Muscle of leg (tissue), 11 donors: ENCODE results near the gene SUSD1. TPM values are rescaled to one million over a fixed set of nuclear protein-coding genes. Genes with fewer than 3 reads are reported as not detected.

Experiments
- DNase-seq: peaks from one replicate; pipeline ENCODE4 v3.0.0; 2013
- H3K27ac ChIP-seq: one replicate; pipeline ENCODE4 v1.5.1; 2013; ENCODE audit warnings: mild to moderate bottlenecking, low read length, control low read depth
- H3K27me3 ChIP-seq: one replicate; pipeline ENCODE4 v1.6.1; 2013; ENCODE audit warnings: low read length; ENCODE audit not compliant: control insufficient read depth, insufficient read depth
- H3K36me3 ChIP-seq: one replicate; pipeline ENCODE4 v1.6.1; 2013; ENCODE audit warnings: low read length; ENCODE audit not compliant: control insufficient read depth, insufficient read depth
- H3K4me1 ChIP-seq: one replicate; pipeline ENCODE4 v1.6.1; 2013; ENCODE audit warnings: low read length; ENCODE audit not compliant: control insufficient read depth, insufficient read depth
- H3K4me3 ChIP-seq: one replicate; pipeline ENCODE4 v1.5.1; 2013; ENCODE audit warnings: low read length, control low read depth
- H3K9me3 ChIP-seq: replicated peaks from 2 replicates; pipeline ENCODE4 v1.6.1; 2013; ENCODE audit warnings: low read depth, low read length; ENCODE audit not compliant: control insufficient read depth
- WGBS: methylation state at CpG from one replicate; pipeline ENCODE4 v1.1.5; 2013; ENCODE audit warnings: missing lambda C conversion rate; ENCODE audit not compliant: insufficient coverage; 5-methylcytosine and 5-hydroxymethylcytosine counted together
- polyA plus RNA-seq, 8 donors: library from polyadenylated mRNA; unstranded; fragments of 120-200 nt; gene quantifications; one replicate each; pipeline versions ENCODE4 v1.2.1 to v1.2.3, GENCODE V29; 2013; ENCODE audit warnings: inconsistent platforms in 1 of 8, low replicate concordance in 1 of 8; ENCODE audit not compliant: insufficient read length in 8 of 8, insufficient read depth in 1 of 8
- total RNA-seq: library from RNA; stranded (reverse); fragments of 120-200 nt; gene quantifications from one replicate; pipeline ENCODE4 v1.2.4, GENCODE V29; 2013

SUSD1 gene
- total and polyA plus RNA-seq, 9 donors = 5.9 to 15.0 (median 7.5) TPM

GRCh38 chr9:112159781-112160180 lies 15.3 kb downstream of the SUSD1 start:
- Histone ChIP-seq H3K9me3 (no peaks in the 10 kb centered on the region), H3K27ac (no peak overlapping the region), H3K27me3 (no peaks in the 10 kb centered on the region), H3K4me3 (no peak overlapping the region), H3K4me1 (peaks cover 2% of the 10 kb centered on the region), H3K36me3 (no peaks in the 10 kb centered on the region)
- WGBS = no CpG with 5 or more reads among the region's 1 CpG
- DNase-seq = no peak

DNA sequence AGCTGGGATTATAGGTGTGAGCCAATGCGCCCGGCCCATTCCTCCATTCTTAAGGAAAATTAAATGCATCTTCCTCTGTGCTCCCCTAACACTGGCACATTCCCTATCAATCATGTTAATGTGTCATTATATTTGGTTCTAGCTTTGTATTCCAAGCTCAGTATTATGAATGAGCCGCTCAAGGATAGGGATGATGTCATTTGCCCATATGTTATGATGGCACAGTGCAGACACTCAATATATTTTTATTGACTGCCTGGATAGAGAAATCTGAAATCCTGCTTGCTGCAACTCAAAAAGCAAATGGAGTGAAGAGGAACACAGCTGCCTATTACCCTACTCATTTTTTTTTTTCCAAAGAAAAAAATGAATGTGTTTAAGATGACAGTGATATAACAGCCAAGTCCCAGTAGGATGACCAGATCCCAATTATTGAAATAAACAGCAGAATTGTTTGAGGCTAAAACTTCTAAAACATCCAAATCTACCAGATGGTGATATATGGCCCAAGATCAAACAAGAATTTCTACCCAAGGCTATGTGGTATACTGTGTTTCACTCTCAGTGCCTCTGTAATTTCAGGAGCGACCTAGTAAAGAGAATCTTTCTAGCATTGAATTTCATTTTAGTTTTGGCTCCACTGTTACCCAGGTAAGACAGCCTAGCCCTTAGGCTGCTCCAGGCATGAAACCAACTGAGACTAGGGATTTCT lies 16.3 kb downstream of the SUSD1 start:
- no CpG with 5 or more reads among the region's 4 CpGs for WGBS
- H3K27ac ChIP-seq = no peak overlapping the region
- DNase-seq = no peak

DNA sequence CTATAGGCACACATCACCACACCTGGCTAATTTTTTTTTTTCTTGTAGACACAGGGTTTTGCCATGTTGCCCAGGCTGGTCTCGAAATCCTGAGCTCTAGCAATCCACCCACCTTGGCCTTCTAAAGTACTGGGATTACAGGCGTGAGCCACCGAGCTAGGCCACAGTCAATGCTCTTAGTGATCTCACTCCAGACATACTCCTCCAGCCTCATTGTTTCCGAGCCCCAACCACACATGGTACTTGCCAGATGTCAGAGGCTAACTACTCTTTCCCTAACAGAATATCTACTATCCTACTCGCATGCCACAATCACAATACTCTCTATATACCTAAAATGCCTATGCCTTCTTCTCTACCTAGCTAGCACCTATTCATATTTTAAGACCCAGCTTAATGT lies 17.1 kb downstream of the SUSD1 start:
- Histone ChIP-seq H3K27ac (no peak overlapping the region), H3K4me3 (no peak overlapping the region), H3K36me3 (peaks cover 2% of the 10 kb centered on the region), H3K27me3 (no peaks in the 10 kb centered on the region), H3K4me1 (peaks cover 2% of the 10 kb centered on the region), H3K9me3 (no peaks in the 10 kb centered on the region)
- DNase-seq = no peak
- WGBS = 97% methylated on average over 5 of the region's 5 CpGs

More for the DNA sequence above, 16.3 kb downstream of the SUSD1 start:
- Histone ChIP-seq H3K36me3 (peaks cover 2% of the 10 kb centered on the region), H3K9me3 (no peaks in the 10 kb centered on the region), H3K4me3 (no peak overlapping the region), H3K4me1 (peaks cover 2% of the 10 kb centered on the region), H3K27me3 (no peaks in the 10 kb centered on the region)

DNA sequence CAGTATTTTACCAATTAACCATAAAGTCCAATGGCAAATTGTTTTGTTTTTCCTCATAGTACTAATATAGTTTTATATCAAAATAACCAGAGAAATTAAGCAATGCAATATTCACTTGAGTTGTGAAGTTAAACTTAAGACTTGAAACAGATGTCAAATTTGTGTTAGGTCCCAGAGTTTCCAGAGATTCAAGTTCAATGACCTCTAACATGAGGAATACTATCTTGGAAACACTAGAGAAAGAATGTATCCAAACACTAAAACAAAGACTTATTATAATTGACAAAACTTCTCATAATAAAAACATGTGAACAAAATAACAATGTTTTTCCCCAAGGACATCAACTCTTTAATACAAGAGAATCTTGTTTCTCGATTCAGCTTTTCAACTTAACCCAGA lies 18.0 kb downstream of the SUSD1 start:
- H3K4me3 ChIP-seq = no peak overlapping the region
- peaks cover 2% of the 10 kb centered on the region for H3K36me3 ChIP-seq
- 60% methylated on average over 1 of the region's 1 CpG for WGBS
- peaks cover 2% of the 10 kb centered on the region for H3K4me1 ChIP-seq
- no peak overlapping the region for H3K27ac ChIP-seq
- DNase-seq = no peak
- no peaks in the 10 kb centered on the region for H3K27me3 ChIP-seq
- H3K9me3 ChIP-seq = no peaks in the 10 kb centered on the region

DNA sequence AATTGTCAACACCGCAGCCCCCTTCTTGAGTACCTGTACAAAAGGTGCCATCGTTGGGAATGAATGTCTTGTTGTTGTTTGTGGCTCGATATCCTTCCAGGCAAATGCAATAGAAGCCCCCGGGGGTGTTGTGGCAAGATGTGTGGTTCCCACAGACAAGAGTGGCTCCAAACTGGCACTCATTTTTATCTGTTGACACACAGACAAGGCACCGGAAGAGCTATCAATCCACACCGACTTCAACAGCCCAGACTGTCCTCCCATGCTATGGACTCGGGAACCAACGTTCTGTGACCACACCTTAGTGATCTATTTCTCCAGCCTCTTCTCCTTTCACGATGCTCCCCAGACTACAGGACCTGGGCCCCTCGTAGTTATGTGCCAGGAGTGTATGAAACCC lies 25.9 kb downstream of the SUSD1 start:
- no peaks in the 10 kb centered on the region for H3K9me3 ChIP-seq
- DNase-seq = no peak
- no peaks in the 10 kb centered on the region for H3K27me3 ChIP-seq
- no peak overlapping the region for H3K4me3 ChIP-seq
- 97% methylated on average over 8 of the region's 10 CpGs for WGBS
- no peaks in the 10 kb centered on the region for H3K4me1 ChIP-seq
- H3K27ac ChIP-seq = no peak overlapping the region
- H3K36me3 ChIP-seq = peaks cover 8% of the 10 kb centered on the region

- Histone ChIP-seq H3K27me3 (no peaks in the 10 kb centered on the region), H3K9me3 (no peaks in the 10 kb centered on the region), H3K36me3 (peaks cover 14% of the 10 kb centered on the region), H3K4me3 (no peak overlapping the region), H3K27ac (no peak overlapping the region), H3K4me1 (no peaks in the 10 kb centered on the region)
- no peak for DNase-seq
- no CpG with 5 or more reads among the region's 1 CpG for WGBS
Observed at GRCh38 chr9:112145886-112146285, 29.2 kb downstream of the SUSD1 start.

- Histone ChIP-seq H3K27me3 (no peaks in the 10 kb centered on the region), H3K4me3 (no peak overlapping the region), H3K4me1 (no peaks in the 10 kb centered on the region), H3K27ac (no peak overlapping the region), H3K36me3 (peaks cover 14% of the 10 kb centered on the region), H3K9me3 (no peaks in the 10 kb centered on the region)
- no CpG with 5 or more reads among the region's 2 CpGs for WGBS
- no peak for DNase-seq
Observed at GRCh38 chr9:112144807-112145206, 30.3 kb downstream of the SUSD1 start.

- 63% methylated on average over 3 of the region's 3 CpGs for WGBS
- Histone ChIP-seq H3K9me3 (no peaks in the 10 kb centered on the region), H3K36me3 (peaks cover 15% of the 10 kb centered on the region), H3K4me3 (no peak overlapping the region), H3K4me1 (no peaks in the 10 kb centered on the region), H3K27me3 (no peaks in the 10 kb centered on the region), H3K27ac (no peak overlapping the region)
- no peak for DNase-seq
Observed at GRCh38 chr9:112142420-112142819, 32.7 kb downstream of the SUSD1 start.

DNA sequence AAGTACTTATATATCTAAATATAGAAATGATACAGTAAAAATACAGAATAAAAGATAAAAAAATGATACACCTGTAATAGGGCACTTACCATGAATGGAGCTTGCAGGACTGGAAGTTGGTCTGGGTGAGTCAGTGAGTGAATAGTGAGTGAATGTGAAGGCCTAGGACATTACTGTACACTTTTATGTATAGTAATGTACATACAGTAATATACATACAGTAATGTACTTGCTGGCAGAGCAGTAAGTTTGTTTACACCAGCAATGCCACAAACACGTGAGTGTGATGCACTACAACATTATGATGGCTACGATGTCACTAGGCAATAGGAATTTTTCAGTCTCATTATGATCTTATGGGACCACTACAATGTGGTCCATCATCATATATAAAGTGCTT lies 34.2 kb downstream of the SUSD1 start:
- Histone ChIP-seq H3K9me3 (no peaks in the 10 kb centered on the region), H3K4me3 (no peak overlapping the region), H3K27me3 (no peaks in the 10 kb centered on the region), H3K27ac (no peak overlapping the region), H3K36me3 (peaks cover 13% of the 10 kb centered on the region), H3K4me1 (no peaks in the 10 kb centered on the region)
- 100% methylated on average over 1 of the region's 2 CpGs for WGBS
- DNase-seq = no peak

GRCh38 chr9:112137066-112137465 lies 38.0 kb downstream of the SUSD1 start:
- WGBS = 60% methylated on average over 1 of the region's 3 CpGs
- no peak overlapping the region for H3K4me3 ChIP-seq
- H3K27ac ChIP-seq = no peak overlapping the region
- H3K27me3 ChIP-seq = no peaks in the 10 kb centered on the region
- H3K4me1 ChIP-seq = no peaks in the 10 kb centered on the region
- DNase-seq = no peak
- H3K9me3 ChIP-seq = peaks cover 6% of the 10 kb centered on the region
- peaks cover 6% of the 10 kb centered on the region for H3K36me3 ChIP-seq

DNA sequence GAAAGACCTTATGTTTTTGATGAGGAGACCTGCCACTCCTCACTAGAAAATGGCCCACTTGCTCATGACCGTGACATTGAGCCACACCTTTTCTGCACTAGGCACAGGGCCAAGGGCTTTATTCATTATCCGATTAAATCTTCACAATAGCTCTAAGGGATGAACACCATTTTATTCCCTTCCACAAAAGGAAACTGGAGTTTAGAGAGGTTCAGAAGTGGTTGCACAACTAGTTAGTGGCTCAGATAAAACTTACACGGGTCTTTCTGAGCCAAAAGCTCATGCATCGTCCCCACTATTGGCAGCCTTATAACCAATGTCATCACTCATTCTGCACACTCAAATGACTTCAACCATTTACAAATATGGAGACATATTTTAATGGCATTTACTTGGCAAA lies 39.4 kb downstream of the SUSD1 start:
- WGBS = no CpG with 5 or more reads among the region's 4 CpGs
- no peak for DNase-seq
- Histone ChIP-seq H3K36me3 (peaks cover 2% of the 10 kb centered on the region), H3K4me3 (no peak overlapping the region), H3K27ac (no peak overlapping the region), H3K4me1 (no peaks in the 10 kb centered on the region), H3K9me3 (peaks cover 6% of the 10 kb centered on the region), H3K27me3 (no peaks in the 10 kb centered on the region)
